ENCODE measurements around the gene TNFRSF4.
A peak's percentile ranks its signal among the peaks of the same experiment; 100 is the strongest.

DNA sequence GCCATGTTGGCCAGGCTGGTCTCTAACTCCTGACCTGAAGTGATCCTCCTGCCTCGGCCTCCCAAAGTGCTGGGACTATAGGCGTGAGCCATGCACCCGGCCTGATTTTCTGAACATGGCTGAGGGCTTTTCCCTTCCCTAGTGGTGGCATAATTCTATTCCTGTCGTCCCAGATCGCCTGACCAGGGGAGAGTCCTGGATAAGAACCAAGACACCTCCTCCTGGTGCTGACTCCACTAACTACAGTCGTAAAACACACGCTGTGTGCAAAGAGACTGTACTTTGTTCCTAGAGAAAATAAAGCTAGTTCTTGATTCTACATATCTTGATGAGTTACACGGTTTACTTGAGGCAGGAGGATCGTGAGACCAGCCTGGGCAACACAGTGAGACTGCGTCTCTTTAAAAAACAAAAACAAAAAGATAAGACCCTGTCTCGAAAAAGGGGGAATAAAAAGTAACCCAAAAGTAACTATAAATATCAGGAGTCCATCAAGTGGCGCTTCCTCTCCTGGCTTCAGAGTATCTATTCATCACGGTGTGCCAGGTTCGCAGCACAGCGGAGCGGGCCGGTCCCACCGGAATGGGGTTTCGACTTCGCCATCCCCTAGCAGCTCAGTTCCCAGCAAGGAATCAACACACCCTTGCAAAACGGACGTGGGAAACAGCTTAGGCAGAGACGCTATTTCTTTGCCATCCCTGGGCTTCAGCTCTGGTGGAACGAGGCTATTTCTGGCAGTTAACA lies 16.9 kb upstream of the TNFRSF4 start:
- TF ChIP-seq NFRKB (IDR thresholded peaks at IDR 0.05) (no peak), JUND (CRISPR knock-in tag; IDR thresholded peaks at IDR 0.05) (no peak), ADNP (CRISPR knock-in tag; IDR thresholded peaks at IDR 0.05) (0 out of 2 replicates have a peak, but pooled peaks have one; percentile 10), ELK4 (CRISPR knock-in tag; IDR thresholded peaks at IDR 0.05; ENCODE audit: borderline replicate concordance) (no peak), BHLHE40 (IDR thresholded peaks at IDR 0.05; ENCODE audit: low read length) (no peak), KDM6A (CRISPR knock-in tag; IDR thresholded peaks at IDR 0.05; ENCODE audit: low read depth) (no peak), ZNF777 (CRISPR knock-in tag; IDR thresholded peaks at IDR 0.05) (no peak), CREM (IDR thresholded peaks at IDR 0.05) (no peak), CREM (CRISPR knock-in tag; IDR thresholded peaks at IDR 0.05) (no peak), ZNF616 (CRISPR knock-in tag; IDR thresholded peaks at IDR 0.05; ENCODE audit: low read depth) (no peak), ZNF768 (CRISPR knock-in tag; IDR thresholded peaks at IDR 0.05) (no peak)
- TF ChIP-seq, protein P1, sequence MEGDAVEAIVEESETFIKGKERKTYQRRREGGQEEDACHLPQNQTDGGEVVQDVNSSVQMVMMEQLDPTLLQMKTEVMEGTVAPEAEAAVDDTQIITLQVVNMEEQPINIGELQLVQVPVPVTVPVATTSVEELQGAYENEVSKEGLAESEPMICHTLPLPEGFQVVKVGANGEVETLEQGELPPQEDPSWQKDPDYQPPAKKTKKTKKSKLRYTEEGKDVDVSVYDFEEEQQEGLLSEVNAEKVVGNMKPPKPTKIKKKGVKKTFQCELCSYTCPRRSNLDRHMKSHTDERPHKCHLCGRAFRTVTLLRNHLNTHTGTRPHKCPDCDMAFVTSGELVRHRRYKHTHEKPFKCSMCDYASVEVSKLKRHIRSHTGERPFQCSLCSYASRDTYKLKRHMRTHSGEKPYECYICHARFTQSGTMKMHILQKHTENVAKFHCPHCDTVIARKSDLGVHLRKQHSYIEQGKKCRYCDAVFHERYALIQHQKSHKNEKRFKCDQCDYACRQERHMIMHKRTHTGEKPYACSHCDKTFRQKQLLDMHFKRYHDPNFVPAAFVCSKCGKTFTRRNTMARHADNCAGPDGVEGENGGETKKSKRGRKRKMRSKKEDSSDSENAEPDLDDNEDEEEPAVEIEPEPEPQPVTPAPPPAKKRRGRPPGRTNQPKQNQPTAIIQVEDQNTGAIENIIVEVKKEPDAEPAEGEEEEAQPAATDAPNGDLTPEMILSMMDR (CRISPR knock-in tag; IDR thresholded peaks at IDR 0.05) = peak; percentile 45
